ENCODE results near the gene ABR.

- TF ChIP-seq, protein P1, sequence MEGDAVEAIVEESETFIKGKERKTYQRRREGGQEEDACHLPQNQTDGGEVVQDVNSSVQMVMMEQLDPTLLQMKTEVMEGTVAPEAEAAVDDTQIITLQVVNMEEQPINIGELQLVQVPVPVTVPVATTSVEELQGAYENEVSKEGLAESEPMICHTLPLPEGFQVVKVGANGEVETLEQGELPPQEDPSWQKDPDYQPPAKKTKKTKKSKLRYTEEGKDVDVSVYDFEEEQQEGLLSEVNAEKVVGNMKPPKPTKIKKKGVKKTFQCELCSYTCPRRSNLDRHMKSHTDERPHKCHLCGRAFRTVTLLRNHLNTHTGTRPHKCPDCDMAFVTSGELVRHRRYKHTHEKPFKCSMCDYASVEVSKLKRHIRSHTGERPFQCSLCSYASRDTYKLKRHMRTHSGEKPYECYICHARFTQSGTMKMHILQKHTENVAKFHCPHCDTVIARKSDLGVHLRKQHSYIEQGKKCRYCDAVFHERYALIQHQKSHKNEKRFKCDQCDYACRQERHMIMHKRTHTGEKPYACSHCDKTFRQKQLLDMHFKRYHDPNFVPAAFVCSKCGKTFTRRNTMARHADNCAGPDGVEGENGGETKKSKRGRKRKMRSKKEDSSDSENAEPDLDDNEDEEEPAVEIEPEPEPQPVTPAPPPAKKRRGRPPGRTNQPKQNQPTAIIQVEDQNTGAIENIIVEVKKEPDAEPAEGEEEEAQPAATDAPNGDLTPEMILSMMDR (IDR thresholded peaks at IDR 0.05; ENCODE audit: insufficient read depth, low read depth, low read length): no peak
- no peak for TF ChIP-seq EZH2 (IDR thresholded peaks at IDR 0.05; ENCODE audit: insufficient read depth, low read length)
These were observed 69.3 kb downstream of the ABR start for GRCh38 chr17:1110541-1110861.

Data from astrocyte (in vitro differentiated cells and primary cell).